ENCODE measurements around the gene PGAP6.
"Not testable (repeated sequence)": the region's sequence is repeated elsewhere in the genome, so short reads cannot be mapped to it uniquely, and the experiment has no call there.

PGAP6 gene

DNA sequence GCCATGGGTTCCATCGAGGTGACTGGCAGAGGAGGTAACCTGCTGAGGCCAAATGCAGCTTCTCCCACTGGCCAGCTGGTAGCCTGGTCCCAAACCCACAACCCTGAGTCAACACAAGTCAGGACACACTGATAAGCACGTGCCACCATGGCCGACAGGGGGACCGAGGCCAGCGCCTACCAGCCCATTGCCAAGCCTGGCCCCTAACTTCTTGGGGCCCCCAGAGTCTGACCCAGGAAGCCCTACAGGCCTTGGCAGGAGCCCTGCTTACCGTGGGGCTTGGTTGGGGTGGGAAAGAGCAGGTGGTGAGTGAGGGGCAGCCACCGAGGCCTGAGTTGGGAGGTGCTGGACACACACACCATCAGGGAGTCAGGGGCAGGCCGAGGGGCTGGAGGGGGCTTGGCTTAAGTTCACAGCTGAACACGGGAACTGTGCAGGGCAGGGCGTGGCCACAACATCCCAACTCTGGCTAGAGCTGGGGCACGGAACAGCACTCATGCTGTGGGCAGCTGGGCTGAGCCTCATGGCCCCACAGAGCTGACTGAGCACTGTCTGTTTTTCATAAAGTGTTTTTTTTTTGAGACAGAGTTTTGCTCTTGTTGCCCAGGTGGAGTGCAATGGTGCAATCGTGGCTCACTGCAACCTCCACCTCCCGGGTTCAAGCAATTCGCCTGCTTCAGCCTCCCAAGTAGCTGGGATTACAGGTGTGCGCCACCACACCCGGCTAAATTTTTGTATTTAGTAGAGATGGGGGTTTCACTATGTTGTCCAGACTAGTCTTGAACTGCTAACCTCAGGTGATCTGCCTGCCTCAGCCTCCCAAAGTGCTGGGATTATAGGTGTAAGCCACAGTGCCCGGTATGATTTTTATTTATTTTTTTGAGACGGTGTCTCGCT, 16.9 kb downstream of the PGAP6 start:
- DNase-seq (ENCODE audit: low read depth), result no peak

DNA sequence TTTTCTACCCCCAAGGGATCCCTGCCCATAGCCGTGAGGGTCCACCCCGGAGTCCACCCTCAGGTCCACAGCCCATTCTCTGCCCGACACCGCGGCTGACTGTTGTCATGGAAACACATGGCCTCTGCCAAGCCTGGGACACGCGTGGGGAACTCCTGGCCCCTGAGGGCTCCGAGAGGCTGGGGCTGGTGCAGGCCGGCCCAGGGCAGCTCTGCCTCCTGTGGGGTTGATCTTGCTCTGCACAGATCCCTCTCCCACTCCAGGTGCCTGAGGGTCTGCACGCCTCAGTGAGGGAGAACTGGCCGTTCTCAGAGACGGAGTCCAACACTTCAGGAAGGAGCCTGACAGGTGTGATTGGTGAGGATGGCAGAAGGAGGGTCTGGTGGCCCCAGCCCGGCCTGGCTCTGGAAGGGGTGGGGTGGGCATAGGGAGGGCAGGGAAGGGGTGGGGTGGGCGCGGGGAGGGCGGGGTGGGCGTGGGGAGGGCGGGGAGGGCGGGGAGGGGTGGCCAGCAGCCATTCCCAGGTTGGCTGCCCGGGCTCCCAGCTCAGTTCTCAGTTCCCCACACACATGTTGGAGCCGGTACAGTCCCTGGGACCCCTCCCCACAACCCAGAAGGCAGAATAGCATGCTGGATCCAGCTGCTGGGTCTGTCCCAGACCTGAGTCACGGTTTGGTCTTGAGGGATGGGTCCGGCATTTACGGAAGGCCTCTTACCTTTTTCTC, 17.9 kb downstream of the PGAP6 start:
- no peak for DNase-seq (ENCODE audit: low read depth)

DNA sequence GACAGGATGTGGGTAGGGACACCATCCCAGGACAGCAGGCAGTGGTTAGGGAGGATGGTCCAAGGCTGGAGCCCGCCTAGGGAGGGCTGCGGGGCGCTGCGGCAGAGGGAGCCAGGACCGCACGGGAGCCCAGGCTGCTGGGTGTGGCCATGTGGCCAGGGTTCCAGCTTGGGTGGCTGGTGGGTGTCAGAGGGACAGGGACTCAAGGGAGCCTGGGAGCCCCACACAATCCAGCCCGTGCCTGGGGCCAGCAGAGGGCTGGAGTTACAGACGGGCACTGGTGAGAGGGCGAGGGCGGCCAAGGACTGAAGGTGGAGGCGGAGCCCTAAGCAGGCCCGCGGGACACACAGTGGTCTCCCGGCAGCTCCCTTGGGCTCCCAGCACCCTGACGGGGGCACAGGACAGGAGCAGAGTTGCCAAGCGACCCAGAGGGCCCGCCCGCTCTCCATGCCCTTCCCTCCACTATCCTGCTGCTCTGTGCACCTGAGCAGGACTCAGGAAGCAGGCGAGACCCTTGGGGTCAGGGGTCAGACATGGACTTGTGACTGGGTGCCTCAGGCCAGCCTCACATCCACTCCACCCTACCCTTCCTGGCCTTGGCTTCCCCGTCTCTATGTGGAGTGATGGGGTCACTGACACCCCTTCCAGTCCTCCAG, 18.5 kb downstream of the PGAP6 start:
- no peak for DNase-seq (ENCODE audit: low read depth)

GRCh38 chr16:362702-362999, 19.1 kb downstream of the PGAP6 start:
- DNase-seq (ENCODE audit: low read depth), result not testable (repeated sequence)

GRCh38 chr16:361872-362701, 19.7 kb downstream of the PGAP6 start:
- DNase-seq (ENCODE audit: low read depth), result peak; percentile 65

DNA sequence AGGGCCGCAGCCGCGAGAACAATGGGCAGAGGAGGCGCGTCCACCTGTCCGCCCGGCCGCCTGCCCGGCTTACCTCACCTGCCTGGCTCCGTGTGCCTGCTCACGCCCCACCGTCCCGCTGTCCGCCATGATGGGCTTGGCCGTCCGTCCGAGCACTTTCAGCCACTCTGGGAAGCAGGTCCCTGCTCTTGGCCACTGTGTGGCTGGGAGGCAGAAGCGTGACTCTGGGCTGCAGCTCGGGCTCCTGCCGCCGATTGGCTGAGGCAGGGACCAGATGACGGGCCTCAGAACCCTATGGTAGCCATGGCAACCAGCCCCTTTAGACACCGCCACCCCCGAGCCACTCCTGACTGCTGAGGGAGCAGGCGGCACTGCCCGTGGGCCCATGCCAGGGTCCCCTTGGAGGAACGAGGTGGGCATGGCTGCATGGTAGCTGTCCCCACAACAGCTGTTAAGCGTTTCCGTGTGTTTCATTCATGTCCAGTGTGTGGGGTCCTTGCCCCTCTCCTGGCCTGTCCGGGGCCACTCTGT, 20.4 kb downstream of the PGAP6 start:
- DNase-seq (ENCODE audit: low read depth), result no peak

- DNase-seq (ENCODE audit: low read depth), result no peak
Observed at GRCh38 chr16:360698-361336, 21.0 kb downstream of the PGAP6 start.

- no peak for DNase-seq (ENCODE audit: low read depth)
Observed at GRCh38 chr16:359871-360697, 21.7 kb downstream of the PGAP6 start.

GRCh38 chr16:359067-359763, 22.6 kb downstream of the PGAP6 start:
- DNase-seq (ENCODE audit: low read depth), result no peak

- no peak for DNase-seq (ENCODE audit: low read depth)
Observed at GRCh38 chr16:356741-357140, 25.0 kb downstream of the PGAP6 start.

- no peak for DNase-seq (ENCODE audit: low read depth)
Observed at GRCh38 chr16:354971-355461, 26.8 kb downstream of the PGAP6 start.

DNA sequence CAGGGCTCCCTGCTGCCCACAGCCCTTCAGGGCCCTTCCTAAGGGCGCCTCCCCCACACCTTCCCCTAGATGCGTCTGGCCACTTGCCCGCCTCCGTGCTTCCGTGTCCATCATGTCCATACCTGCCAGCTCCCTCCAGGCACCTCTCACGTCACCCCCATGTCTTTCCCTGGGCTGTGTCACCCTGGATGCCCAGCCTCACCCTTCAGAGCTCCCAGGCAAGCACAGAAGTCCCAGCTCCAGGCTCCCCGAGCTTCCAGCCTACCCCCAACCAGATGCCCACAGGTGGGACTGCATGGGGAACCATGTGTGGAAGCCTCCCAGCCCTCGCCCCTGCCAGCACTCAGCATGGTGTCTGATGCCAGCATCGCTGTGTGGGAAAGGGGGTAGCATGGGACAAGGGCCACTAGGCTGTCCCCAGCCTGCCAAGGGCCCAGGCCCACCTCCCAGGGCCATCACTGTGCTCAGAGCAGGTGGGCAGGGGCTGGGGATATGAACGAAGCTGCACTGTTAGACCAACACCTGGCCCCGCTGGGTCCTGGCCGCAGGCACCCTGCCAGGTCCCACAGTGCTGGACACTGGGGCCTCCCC, 27.4 kb downstream of the PGAP6 start:
- no peak for DNase-seq (ENCODE audit: low read depth)

GRCh38 chr16:353404-354290, 28.1 kb downstream of the PGAP6 start:
- no peak for DNase-seq (ENCODE audit: low read depth)

GRCh38 chr16:352547-353403, 29.0 kb downstream of the PGAP6 start, which contains the start of gene AXIN1:
Gene AXIN1, minus strand, starts transcription at chr16:352723. Its CDS starts 5,698 bp downstream, at chr16:347025.
- DNase-seq (ENCODE audit: low read depth), result peak; percentile 87

GRCh38 chr16:351804-352520, 29.8 kb downstream of the PGAP6 start:
- DNase-seq (ENCODE audit: low read depth), result no peak

- no peak for DNase-seq (ENCODE audit: low read depth)
Observed at GRCh38 chr16:350203-350602, 31.6 kb downstream of the PGAP6 start.

Data from fibroblast of gingiva (primary cell).